Stimulated activated CD4-positive, alpha-beta T cell treated with anti-CD3 and anti-CD28 coated beads, Interleukin-15, amount 100 ng/mL, for 24 hours (primary cell): ENCODE results near the gene CUEDC2.
"Not testable (repeated sequence)": the region's sequence is repeated elsewhere in the genome, so short reads cannot be mapped to it uniquely, and the experiment has no call there.

Source experiments
- DNase-seq: peaks from one replicate; pipeline ENCODE4 v3.0.0-alpha.2; 2020

Gene CUEDC2

DNA sequence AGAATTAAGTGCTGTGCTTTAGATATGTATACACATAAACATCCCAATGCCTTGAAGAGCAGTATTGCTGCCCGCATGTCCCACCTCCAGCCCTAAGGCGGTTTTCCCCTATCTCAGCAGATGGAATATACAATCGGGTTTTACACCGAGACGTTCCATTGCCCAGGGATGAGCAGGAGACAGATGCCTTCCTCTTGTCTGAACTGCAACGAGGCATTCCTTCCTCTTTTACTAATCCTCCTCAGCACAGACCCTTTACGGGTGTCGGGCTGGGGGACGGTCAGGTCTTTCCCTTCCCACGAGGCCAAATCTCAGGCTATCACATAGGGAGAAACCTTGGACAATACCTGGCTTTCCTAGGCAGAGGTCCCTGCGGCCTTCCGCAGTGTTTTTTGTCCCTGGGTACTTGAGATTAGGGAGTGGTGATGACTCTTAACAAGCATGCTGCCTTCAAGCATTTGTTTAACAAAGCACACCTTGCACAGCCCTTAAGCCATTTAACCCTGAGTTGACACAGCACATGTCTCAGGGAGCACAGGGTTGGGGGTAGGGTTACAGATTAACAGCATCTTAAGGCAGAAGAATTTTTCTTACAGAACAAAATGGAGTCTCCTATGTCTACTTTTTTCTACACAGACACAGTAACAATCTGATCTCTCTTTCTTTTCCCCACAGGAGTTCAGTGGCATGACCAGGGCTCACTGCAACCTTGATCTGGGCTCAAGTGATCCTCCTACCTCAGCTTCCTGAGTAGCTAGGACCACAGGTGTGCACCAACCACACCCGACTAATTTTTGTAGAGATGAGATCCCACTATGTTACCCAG is 22.5 kb upstream of the CUEDC2 start:
- not testable (repeated sequence) for DNase-seq

DNA sequence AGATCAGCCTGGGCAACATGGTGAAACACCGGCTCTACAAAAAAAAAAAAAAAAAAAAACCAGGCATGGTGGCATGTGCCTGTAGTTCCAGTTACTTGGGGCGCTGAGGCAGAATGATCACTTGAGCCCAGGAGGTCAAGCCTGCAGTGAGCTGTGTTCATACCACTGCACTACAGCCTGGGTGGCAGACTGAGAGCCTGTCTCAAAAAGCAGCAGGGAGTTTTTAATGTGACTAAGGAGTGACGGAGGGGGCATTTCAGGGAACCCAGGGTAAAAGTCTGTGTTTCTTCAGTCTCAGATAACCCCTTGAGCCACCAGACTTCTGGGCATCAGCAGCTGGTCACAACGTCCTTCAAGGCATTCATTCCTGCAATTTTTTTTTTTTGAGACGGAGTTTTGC is 21.1 kb upstream of the CUEDC2 start:
- DNase-seq = no peak

DNA sequence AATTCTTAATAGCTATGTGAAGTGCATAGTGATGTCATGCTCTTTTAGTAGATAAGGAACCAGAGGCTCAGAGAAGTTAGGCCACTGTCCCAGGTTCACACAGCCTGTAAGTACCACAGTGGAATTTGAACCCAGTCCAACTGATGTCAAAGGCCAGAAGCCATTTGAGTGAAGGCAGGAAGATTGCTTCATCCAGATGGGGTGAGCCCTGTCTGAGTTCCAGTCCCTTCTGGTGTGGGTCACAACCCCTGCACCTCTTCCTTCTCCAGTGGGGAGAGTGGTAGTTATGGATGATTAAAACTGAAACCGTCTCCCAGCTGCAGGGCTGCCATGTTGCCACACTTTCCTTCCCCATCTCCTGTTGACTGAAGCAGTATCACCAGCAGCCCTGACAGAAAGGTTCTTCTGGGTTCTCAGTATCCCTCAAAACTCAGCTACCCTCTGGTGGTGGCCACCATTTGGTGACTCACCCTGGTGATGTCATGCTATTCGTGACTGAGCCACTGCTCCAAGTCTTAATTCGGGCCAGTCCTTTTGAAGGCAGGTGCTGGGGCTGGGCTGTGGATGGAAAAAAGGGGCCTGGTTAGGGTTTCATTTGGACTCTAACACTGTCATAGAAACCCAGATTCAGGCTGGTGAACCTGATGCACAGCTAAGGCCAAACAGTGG is 20.4 kb upstream of the CUEDC2 start:
- DNase-seq = peak; percentile 88

DNA sequence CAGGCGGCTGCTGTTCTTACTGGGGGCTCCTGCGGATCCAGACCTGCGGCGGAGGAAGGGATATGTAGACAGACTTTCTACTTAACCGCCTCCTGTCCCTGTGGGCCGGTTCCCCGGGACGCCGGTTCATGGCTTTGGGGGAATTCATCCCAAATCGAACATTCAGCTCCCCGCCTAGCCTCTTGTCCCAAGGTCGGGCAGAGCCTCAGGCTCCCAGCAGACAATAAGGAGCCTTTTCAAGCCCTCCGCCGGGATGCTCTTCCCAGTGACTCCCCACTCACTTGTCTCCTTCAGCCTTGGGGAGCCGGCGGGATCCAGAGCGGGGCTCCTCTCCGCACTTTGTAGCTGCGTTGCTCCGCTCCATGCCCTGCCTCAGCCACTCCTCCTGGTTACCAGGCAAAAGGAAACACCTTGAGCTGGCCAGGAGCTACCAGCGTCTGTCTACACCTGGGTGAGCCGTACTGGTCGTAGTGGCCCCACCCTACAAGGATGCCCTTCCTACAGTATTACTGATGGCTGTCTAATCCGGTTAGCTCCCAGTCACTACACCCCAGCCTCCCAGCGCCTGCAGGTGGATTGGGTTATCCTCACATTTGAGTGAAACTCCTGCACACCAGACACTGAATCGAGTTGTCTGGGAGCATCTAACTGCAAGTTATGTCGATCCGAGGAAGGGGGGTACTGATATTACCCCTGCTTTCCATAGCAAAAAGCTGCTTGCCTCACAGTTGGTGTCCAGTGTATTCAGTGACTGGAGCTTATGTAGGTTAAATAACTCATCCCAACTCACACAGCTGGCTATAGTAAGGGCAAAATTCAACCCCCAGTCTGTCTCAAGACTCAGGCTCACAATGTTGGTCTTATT is 19.0 kb upstream of the CUEDC2 start, which contains the start of gene C10orf95:
C10orf95 (minus strand) TSS at position 439 of the 865 bp plus-strand sequence. CDS start 450 bp downstream, outside the sequence.
- no peak for DNase-seq

GRCh38 chr10:102450374-102451104 is 18.2 kb upstream of the CUEDC2 start:
- peak; percentile 89 for DNase-seq

DNA sequence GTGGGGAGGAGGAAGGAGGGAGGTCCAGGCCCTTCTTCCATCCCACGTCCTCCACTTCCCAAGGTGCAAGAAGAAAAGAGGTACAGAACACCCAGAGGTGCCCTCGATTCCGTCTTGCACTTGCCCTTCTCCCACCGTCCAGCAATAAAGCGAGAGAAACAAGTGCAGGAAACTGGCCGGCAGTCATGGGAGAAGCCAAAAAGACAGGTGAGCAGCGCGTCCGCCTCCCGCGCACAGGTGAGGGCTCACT is 17.7 kb upstream of the CUEDC2 start:
- DNase-seq = no peak

- DNase-seq = peak; percentile 93
Measured at GRCh38 chr10:102449321-102450123, 17.1 kb upstream of the CUEDC2 start.

GRCh38 chr10:102444851-102445250 is 12.5 kb upstream of the CUEDC2 start:
- DNase-seq = no peak

DNA sequence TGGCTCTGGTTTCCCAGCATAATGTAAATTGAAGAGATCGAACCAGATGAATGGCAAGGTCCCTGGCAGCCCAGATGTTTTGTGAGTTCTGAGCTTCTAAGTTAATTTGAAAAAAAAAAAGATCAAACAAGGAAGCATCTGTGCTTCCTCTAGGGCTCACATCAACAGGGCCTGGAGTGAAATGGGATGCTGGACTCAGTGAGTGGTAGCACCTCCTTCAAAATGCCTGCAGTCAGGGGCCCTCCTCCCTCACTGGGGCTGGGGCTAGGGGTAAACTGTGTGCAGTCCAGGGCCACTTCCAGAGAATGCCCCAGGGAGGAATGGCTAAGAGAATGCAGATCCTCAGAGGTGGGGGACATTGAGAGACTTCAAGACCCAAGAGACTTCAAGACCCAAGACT is 6.0 kb upstream of the CUEDC2 start:
- DNase-seq = no peak

DNA sequence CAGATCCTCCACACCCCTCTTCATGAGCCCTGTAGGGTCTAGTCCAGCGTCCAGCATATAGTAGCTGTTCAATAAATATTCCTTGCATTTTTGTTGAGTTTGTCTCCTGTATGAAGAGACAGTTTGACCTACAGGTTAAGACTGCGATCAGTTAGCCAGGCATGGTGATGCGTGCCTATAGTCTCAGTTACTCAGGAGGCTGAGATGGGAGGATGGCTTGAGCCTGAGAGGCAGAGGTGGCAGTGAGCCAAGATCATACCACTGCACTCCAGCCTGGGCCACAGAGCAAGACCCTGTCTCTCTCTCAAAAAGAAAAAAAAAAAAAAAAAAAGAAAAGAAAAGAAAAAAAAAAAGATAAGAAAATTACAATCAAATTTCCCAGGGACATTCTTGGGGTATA is 5.1 kb upstream of the CUEDC2 start:
- no peak for DNase-seq

GRCh38 chr10:102436312-102436711 is 3.9 kb upstream of the CUEDC2 start:
- no peak for DNase-seq

DNA sequence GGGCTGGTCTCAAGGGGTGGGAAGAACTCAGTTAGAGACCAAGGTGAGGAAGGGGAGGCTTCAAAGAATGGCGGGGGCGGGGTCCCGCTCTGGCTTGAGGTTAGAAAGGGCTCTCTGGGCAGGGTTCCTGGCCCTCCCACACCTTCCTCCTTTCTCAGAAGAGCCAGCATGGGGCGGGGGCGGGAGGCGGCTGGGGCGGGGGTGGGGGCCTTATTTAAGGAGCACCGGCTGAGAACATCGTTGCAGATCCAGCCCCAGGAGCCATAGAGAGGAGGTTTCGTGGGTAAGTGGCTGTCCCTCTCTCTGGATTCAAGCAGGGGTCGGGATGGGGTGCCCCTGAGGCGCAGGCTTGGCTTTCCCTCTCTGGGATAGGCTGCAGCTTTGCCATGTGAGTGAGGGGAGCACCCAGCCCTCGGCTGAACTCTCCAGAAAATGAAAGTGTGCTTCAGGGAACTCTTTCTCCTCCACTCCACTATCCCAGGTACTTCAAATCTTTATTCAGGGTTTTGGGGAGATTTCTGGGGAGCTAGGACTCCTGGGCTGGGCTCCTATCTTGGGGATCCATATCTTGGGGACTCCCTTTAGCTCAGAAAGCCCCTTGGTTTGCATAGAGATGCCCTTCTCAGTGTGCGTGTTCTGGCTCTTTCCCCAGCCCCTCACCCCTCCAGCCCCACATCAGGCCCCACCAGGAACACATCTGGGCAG is 3.3 kb upstream of the CUEDC2 start:
- DNase-seq = peak; percentile 74

GRCh38 chr10:102435133-102435497 is 2.7 kb upstream of the CUEDC2 start:
- DNase-seq = no peak

- no peak for DNase-seq
Measured at GRCh38 chr10:102434394-102435132, 2.2 kb upstream of the CUEDC2 start.

GRCh38 chr10:102433619-102434046 is 1.3 kb upstream of the CUEDC2 start:
- DNase-seq = no peak

DNA sequence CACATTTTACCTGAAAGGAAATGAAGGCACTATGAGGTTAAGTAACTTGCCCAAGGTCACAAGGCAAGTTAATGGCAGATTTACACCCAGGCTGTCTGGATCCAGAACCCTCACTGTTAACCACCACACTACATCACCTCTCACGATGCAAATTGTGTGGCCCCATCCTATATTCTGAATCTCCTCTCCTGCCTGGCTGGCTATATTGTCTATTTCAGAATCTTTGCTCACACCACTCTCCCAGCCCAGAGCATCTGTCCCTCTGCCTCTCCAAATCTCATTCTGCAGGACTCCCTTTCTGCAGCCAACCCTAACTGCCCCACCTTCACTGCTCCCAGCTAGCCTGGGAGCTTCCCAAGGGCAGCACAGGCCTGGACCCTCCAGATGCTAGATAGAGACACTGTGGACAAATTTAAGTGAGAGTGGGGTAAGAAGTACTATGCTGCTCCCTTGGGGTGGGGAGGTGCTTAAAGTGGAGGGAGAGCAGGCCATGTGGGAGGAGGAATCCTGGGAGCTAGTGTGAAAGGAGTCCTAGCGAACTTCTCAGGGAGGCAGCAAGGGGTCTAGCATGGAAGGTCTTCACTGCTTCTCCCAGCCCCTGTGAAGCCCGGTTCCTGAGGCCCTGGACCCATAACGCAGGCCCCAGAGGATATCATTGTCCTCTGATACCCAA is 786 bp downstream of the CUEDC2 start:
- DNase-seq = peak; percentile 15

GRCh38 chr10:102429468-102429867 is 2.9 kb downstream of the CUEDC2 start:
- DNase-seq = no peak

- DNase-seq = no peak
Measured at GRCh38 chr10:102426803-102427287, 5.5 kb downstream of the CUEDC2 start.

- DNase-seq = no peak
Measured at GRCh38 chr10:102425444-102425843, 6.9 kb downstream of the CUEDC2 start.

- DNase-seq = no peak
Measured at GRCh38 chr10:102424916-102425315, 7.5 kb downstream of the CUEDC2 start.
